HEK293T (cell line): ENCODE data around the gene TNFAIP2.

ENCODE experiments used
- CTCF ChIA-PET: fragments of 350-600 bp; formaldehyde crosslinking; extraction: SDS; loops from one replicate; lab custom pipeline; 2021; ENCODE audit warnings: antibody characterized with exemption, inconsistent platforms; lab: Yijun Ruan, JAX
- POLR2A ChIA-PET: fragments of 350-600 bp; formaldehyde crosslinking; extraction: SDS; loops from one replicate; lab custom pipeline; 2020; ENCODE audit warnings: antibody characterized with exemption, inconsistent platforms; lab: Yijun Ruan, JAX
- DNase-seq: peaks from one replicate; pipeline ENCODE4 v3.0.0; 2012; ENCODE audit warnings: mixed read lengths; ENCODE audit errors: extremely low spot score
- ARNT ChIP-seq: fragments of 450-650 bp; IDR thresholded peaks from 2 replicates; pipeline ENCODE4 v1.6.1; 2017; ENCODE audit warnings: mild to moderate bottlenecking
- BHLHE40 ChIP-seq: fragments of 450-650 bp; IDR thresholded peaks from 2 replicates; pipeline ENCODE4 v1.6.1; 2016; ENCODE audit warnings: mild to moderate bottlenecking, moderate library complexity, borderline replicate concordance
- CTBP1 ChIP-seq: fragments of 450-650 bp; IDR thresholded peaks from 2 replicates; pipeline ENCODE4 v1.6.1; 2016; ENCODE audit warnings: borderline replicate concordance
- ELF4 ChIP-seq: fragments of 450-650 bp; IDR thresholded peaks from 2 replicates; pipeline ENCODE4 v1.6.1; 2017; ENCODE audit warnings: antibody characterized with exemption
- FOXA1 ChIP-seq: fragments of 450-650 bp; IDR thresholded peaks from 2 replicates; pipeline ENCODE4 v1.6.1; 2016; ENCODE audit warnings: mild to moderate bottlenecking
- FOXK2 ChIP-seq: fragments of 450-650 bp; IDR thresholded peaks from 2 replicates; pipeline ENCODE4 v1.6.1; 2016; ENCODE audit warnings: mild to moderate bottlenecking
- FOXM1 ChIP-seq: fragments of 450-650 bp; IDR thresholded peaks from 2 replicates; pipeline ENCODE4 v1.6.1; 2017; ENCODE audit warnings: mild to moderate bottlenecking, borderline replicate concordance
- HDGF ChIP-seq: fragments of 450-650 bp; IDR thresholded peaks from 2 replicates; pipeline ENCODE4 v1.6.1; 2017; ENCODE audit warnings: antibody characterized with exemption, borderline replicate concordance
- L3MBTL2 ChIP-seq: fragments of 450-650 bp; conservative IDR thresholded peaks from 2 replicates; pipeline ENCODE4 v1.6.1; 2016; ENCODE audit warnings: mild to moderate bottlenecking
- LEF1 ChIP-seq: fragments of 450-650 bp; IDR thresholded peaks from 2 replicates; pipeline ENCODE4 v1.6.1; 2017; ENCODE audit warnings: mild to moderate bottlenecking, borderline replicate concordance
- NFRKB ChIP-seq: fragments of 450-650 bp; IDR thresholded peaks from 2 replicates; pipeline ENCODE4 v1.6.1; 2016; ENCODE audit warnings: mild to moderate bottlenecking, moderate library complexity
- SP1 ChIP-seq: fragments of 450-650 bp; IDR thresholded peaks from 2 replicates; pipeline ENCODE4 v1.6.1; 2017
- SUZ12 ChIP-seq: fragments of 450-650 bp; IDR thresholded peaks from 2 replicates; pipeline ENCODE4 v1.6.1; 2016; ENCODE audit warnings: mild to moderate bottlenecking
- TARDBP ChIP-seq: fragments of 450-650 bp; IDR thresholded peaks from 2 replicates; pipeline ENCODE4 v1.6.1; 2016
- ZNF384 ChIP-seq: fragments of 450-650 bp; IDR thresholded peaks from 2 replicates; pipeline ENCODE4 v1.6.1; 2016
- TF ChIP-seq, protein P1 (sequence below): fragments of 450-650 bp; IDR thresholded peaks from 2 replicates; pipeline ENCODE4 v1.6.1; 2016

Gene TNFAIP2

DNA sequence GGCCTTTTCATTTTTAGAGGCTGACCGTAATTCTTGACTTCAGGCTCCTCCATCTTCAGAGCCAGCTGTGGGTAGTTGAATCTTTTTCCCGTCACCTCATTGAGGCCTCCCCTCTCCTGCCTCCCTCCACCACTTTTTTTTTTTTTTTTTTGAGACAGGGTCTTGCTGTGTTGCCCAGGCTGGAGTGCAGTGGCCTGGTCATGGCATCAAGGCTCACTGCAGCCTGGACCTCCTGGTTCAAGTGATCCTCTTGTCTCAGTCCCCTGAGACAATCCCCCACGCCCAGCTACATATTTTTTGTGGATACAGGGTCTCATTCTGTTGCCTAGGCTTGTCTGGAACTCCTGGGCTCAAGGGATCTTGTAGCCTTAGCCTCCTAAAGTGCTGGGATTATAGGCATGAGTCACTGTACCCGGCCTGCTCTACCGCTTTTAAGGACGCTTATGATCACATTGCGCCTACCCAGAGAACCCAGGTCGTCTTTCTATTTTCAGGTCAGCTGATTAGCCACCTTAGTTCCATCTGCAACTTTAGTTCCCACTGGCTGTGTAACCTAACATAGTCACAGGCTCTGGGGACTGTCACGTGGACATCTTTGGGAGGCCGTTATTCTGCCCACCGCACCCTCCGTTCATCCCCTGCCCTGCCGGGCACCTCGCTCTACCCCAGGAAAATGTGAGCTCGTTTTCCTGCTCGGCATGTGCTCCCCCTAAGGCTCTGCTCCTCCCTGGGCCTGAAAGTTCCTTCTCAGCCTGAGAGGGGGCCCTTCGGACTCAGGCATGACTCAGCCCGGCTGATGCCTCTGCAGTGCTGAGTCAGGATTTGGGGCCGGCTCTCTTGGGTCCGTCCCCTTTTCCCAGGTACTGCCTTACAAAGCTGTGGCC, 13.4 kb downstream of the TNFAIP2 start:
- 0 out of 2 replicates have a peak, but pooled peaks have one; percentile 23 for TF ChIP-seq L3MBTL2
- TF ChIP-seq ZNF384 = no peak
- DNase-seq = no peak
- CTCF ChIA-PET = interaction anchor here (0.6 to 3.1 kb wide), 3 partner anchors 13 to 382 kb away, joined by 3 to 15 read pairs (median 3); no protein-coding TSS in a partner anchor
- POLR2A ChIA-PET = interaction anchor here (0.9 kb wide), 1 partner anchor 248 kb away, joined by 3 read pairs; the partner anchor contains the start of gene MARK3

DNA sequence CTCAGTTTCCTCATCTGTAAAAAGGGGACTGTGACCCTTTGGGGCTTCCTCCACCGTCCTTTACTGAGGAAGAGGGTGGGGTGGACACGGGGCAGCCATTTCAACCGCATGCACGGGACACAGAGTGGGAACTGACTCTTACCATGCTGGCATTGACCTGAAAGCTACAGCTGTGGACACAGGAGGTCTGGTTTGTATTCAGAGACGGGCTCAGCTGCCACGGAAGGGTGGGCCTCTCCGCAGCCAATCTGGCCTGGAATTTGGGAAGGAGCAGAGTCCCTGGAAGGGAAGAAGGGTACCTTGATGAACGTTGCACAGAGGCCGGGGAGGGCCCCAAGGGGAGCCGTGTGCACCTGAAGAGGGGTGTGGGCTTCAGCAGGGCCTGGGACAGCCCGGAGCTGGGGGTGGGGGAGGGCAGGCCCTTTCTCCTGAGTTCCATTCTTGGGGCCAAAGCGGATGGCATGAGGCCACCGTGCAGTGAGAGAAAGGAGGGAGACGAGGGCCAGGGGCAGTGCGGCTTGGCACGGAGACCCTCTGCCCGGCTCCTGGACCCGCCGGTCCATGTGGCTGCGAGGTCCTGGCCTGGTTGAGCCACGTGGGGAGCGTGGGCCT, 14.5 kb downstream of the TNFAIP2 start:
- DNase-seq = no peak
- ChIA-PET POLR2A (no interaction called here), CTCF (interaction anchor here (0.5 to 3.1 kb wide), 3 partner anchors 12 to 40 kb away, joined by 3 to 15 read pairs (median 3); no protein-coding TSS in a partner anchor)
- TF ChIP-seq TARDBP (no peak), ZNF384 (no peak), NFRKB (no peak), ARNT (no peak), FOXA1 (no peak), HDGF (no peak), FOXM1 (no peak), FOXK2 (no peak), ELF4 (no peak), LEF1 (no peak), BHLHE40 (no peak), SP1 (no peak), L3MBTL2 (no peak), CTBP1 (no peak)
- TF ChIP-seq, protein P1, sequence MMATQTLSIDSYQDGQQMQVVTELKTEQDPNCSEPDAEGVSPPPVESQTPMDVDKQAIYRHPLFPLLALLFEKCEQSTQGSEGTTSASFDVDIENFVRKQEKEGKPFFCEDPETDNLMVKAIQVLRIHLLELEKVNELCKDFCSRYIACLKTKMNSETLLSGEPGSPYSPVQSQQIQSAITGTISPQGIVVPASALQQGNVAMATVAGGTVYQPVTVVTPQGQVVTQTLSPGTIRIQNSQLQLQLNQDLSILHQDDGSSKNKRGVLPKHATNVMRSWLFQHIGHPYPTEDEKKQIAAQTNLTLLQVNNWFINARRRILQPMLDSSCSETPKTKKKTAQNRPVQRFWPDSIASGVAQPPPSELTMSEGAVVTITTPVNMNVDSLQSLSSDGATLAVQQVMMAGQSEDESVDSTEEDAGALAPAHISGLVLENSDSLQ = no peak

DNA sequence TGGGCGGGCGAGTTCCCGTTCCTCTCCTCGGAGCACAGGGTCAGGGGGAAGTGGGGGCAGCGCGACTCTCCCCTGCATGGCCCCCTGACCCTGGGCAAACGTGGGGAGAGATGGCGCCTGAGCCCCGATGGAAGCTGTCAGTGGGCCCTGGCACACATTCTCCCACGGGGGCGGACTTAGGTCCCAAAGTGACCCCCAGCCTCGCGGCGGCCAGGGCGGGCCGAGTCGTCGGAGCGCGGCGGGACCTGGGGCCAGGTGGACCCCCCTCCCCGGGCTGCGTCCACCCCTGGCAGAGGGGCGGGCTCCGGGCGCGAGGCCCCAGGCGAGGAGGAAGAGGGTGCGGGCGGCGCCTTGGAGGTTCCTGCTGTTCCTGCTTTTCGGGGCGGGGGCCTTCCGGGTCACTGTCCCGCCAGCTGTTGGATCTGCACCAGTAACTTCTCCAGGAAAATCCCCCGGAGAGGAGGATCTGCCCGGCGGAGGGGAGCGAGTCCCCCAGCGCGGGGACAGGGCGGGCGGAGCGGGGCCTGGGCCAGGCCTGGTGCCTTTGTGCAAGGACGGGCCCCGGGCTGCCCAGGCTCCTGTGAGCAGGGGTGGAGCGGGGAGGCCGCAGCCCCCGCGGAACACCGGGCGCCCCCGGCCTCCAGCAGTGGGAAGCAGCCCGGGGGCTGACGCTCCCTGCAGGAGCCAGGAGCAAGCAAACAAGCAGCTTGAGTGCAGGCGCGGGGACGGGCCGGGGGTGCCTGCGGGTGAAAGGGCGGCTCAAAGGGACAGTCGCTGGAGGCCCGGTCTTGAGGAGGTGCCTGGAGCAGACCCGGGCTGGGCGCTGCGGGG, 15.3 kb downstream of the TNFAIP2 start:
- TF ChIP-seq ARNT = no peak
- TF ChIP-seq LEF1 = no peak
- TF ChIP-seq TARDBP = no peak
- no peak for TF ChIP-seq HDGF
- TF ChIP-seq L3MBTL2 = no peak
- no peak for TF ChIP-seq ELF4
- no peak for TF ChIP-seq FOXK2
- TF ChIP-seq ZNF384 = no peak
- no peak for TF ChIP-seq BHLHE40
- TF ChIP-seq NFRKB = no peak
- no peak for TF ChIP-seq FOXA1
- TF ChIP-seq CTBP1 = no peak
- TF ChIP-seq FOXM1 = no peak
- TF ChIP-seq SP1 = no peak
- CTCF ChIA-PET = no interaction called here
- DNase-seq = no peak
- POLR2A ChIA-PET = no interaction called here

DNA sequence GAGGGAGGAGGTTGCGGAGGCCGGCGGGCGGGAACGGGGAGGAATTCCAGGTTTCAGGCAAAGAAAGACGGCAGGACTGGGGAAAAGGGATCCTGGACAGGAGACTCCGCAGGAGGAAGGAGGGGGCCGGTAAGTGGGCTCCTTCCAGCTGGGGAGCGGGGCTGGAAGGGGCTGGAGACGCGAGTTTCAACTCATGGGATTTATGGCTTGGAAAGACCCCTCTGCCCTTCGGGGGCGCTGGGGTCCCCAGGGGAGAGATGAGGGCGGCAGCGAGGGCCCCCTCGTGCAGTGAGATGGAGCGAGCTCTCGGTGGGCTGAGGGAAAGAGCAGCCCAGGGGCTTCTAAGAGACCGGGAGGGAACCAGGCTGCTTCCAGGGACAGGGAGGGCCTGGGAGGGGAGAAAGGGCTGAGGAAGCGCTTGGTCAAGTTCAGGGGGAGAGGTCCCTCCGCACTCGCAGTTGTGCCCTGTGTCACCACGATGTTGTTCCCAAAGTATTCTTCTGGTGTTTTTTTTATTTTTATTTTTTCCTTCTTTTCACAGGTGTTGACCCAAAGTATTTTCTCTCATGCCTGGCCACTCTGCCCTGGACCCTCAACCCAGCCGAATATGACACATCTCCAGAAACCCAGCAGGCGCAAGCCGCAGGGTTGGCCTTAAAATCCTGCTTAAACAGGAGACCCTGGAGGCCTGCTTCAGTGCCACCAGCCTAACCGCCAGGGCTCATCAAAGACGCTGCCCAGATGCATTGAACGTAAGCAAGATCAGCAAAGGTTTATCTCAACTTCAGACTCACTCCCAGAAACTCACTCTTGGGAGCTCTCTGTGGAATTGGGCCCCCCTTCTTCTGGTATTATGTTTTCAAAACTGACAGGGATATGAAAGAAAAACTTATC, 16.1 kb downstream of the TNFAIP2 start:
- ChIA-PET CTCF (interaction anchor here (0.6 kb wide), 1 partner anchor 1424 kb away, joined by 4 read pairs; no protein-coding TSS in a partner anchor), POLR2A (no interaction called here)
- TF ChIP-seq, protein P1 = no peak
- no peak for TF ChIP-seq FOXK2
- TF ChIP-seq HDGF = no peak
- no peak for TF ChIP-seq ELF4
- TF ChIP-seq FOXA1 = no peak
- TF ChIP-seq SP1 = no peak
- TF ChIP-seq ZNF384 = no peak
- no peak for TF ChIP-seq BHLHE40
- no peak for TF ChIP-seq FOXM1
- no peak for TF ChIP-seq L3MBTL2
- no peak for TF ChIP-seq ARNT
- TF ChIP-seq CTBP1 = no peak
- no peak for TF ChIP-seq NFRKB
- TF ChIP-seq SUZ12 = no peak
- no peak for DNase-seq

DNA sequence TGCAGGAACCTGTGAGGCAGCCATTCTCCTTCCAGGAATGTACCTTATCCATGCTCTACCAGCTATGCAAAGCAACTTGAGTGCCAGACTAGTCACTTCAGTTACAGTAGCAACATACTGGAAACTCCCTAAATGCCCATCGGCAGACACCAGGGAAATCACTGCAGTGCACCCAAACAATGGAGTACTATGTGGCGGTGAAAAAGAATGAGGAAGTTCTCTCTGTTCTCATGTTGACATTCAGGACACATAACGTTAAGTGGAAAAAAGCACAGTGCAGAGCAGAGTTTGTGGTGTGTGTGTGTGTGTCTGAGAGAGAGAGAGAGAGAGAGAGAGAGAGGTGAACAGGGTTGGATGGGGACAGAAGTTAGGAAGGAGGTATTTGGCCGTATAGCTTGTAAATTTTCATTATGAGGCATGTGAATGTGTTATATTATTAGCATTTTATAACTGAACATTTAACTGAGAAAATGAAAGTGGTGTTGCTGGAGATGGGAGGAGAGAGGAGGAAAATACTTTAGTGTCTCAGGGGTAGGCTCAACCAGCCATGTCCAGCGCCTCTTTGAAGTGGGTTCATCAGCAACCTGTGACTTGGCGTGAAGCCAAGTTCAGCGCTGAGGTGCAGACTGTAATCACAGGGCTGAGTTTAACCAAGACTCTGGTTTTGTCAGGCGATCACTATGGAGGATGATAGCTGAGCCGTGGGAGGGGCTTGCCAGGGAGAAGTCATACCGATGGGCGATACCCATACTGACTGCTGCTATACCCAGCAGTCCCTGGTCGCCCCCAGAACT, 17.3 kb downstream of the TNFAIP2 start:
- CTCF ChIA-PET = interaction anchor here (0.6 to 1.3 kb wide), 8 partner anchors 9 to 1425 kb away, joined by 3 to 6 read pairs (median 4); no protein-coding TSS in a partner anchor
- no peak for DNase-seq
- no peak for TF ChIP-seq FOXM1
- TF ChIP-seq FOXA1 = no peak
- POLR2A ChIA-PET = no interaction called here
